HG02623 (cell line): ENCODE results near the gene KRTAP4-2.
"Not testable (repeated sequence)": the region's sequence is repeated elsewhere in the genome, so short reads cannot be mapped to it uniquely, and the experiment has no call there.

Source experiments
- ATAC-seq: cut with Tn5 transposase; IDR thresholded peaks from one replicate; pipeline ENCODE4 v1.9.1; 2021; ENCODE audit warnings: moderate library complexity; ENCODE audit not compliant: unreplicated experiment

Gene KRTAP4-2

GRCh38 chr17:41177727-41178271 lies at the start of gene KRTAP4-2:
KRTAP4-2 (minus strand) TSS chr17:41178221; CDS start chr17:41178164, 57 bp downstream.
- no peak for ATAC-seq

- not testable (repeated sequence) for ATAC-seq
These were observed 48.6 kb upstream of the KRTAP4-2 start, which contains the start of gene KRTAP9-2 for GRCh38 chr17:41226598-41227095. KRTAP9-2 (plus strand) TSS chr17:41226648; CDS start chr17:41226655, 7 bp downstream.

GRCh38 chr17:41226051-41226450 lies 48.0 kb upstream of the KRTAP4-2 start:
- no peak for ATAC-seq

GRCh38 chr17:41223821-41224220 lies 45.8 kb upstream of the KRTAP4-2 start:
- no peak for ATAC-seq

GRCh38 chr17:41215681-41216080 lies 37.7 kb upstream of the KRTAP4-2 start:
- no peak for ATAC-seq

GRCh38 chr17:41212524-41213169 lies 34.6 kb upstream of the KRTAP4-2 start:
- no peak for ATAC-seq

GRCh38 chr17:41211845-41212466 lies 33.9 kb upstream of the KRTAP4-2 start:
- ATAC-seq, result no peak

- ATAC-seq, result no peak
These were observed 21.5 kb upstream of the KRTAP4-2 start for GRCh38 chr17:41199421-41200078.

GRCh38 chr17:41196068-41196467 lies 18.0 kb upstream of the KRTAP4-2 start:
- no peak for ATAC-seq

GRCh38 chr17:41190328-41190727 lies 12.3 kb upstream of the KRTAP4-2 start:
- ATAC-seq, result no peak

- ATAC-seq, result not testable (repeated sequence)
These were observed 11.9 kb upstream of the KRTAP4-2 start, which contains the start of gene KRTAP9-1 for GRCh38 chr17:41189837-41190318. KRTAP9-1 (plus strand) TSS chr17:41189887; CDS start chr17:41189887, 0 bp downstream.

GRCh38 chr17:41186872-41187271 lies 8.9 kb upstream of the KRTAP4-2 start:
- ATAC-seq, result no peak

- no peak for ATAC-seq
These were observed 7.0 kb upstream of the KRTAP4-2 start for GRCh38 chr17:41185001-41185400.

GRCh38 chr17:41184480-41184961 lies 6.5 kb upstream of the KRTAP4-2 start, which contains the start of gene KRTAP4-1:
KRTAP4-1 (minus strand) TSS chr17:41184911; CDS start chr17:41184854, 57 bp downstream.
- ATAC-seq, result no peak

GRCh38 chr17:41178843-41179616 lies 1.0 kb upstream of the KRTAP4-2 start:
- ATAC-seq, result no peak

GRCh38 chr17:41178341-41178740 lies 320 bp upstream of the KRTAP4-2 start:
- ATAC-seq, result no peak

GRCh38 chr17:41176744-41177387 lies 1.2 kb downstream of the KRTAP4-2 start:
- ATAC-seq, result no peak

- no peak for ATAC-seq
These were observed 6.1 kb downstream of the KRTAP4-2 start for GRCh38 chr17:41171886-41172285.

GRCh38 chr17:41168121-41168520 lies 9.9 kb downstream of the KRTAP4-2 start, which contains the start of gene KRTAP4-3:
KRTAP4-3 (minus strand) TSS chr17:41168221; CDS start chr17:41168172, 49 bp downstream.
- no peak for ATAC-seq

- ATAC-seq, result no peak
These were observed 10.5 kb downstream of the KRTAP4-2 start for GRCh38 chr17:41167561-41167960.
